ENCODE measurements around the gene VDR.

DNA sequence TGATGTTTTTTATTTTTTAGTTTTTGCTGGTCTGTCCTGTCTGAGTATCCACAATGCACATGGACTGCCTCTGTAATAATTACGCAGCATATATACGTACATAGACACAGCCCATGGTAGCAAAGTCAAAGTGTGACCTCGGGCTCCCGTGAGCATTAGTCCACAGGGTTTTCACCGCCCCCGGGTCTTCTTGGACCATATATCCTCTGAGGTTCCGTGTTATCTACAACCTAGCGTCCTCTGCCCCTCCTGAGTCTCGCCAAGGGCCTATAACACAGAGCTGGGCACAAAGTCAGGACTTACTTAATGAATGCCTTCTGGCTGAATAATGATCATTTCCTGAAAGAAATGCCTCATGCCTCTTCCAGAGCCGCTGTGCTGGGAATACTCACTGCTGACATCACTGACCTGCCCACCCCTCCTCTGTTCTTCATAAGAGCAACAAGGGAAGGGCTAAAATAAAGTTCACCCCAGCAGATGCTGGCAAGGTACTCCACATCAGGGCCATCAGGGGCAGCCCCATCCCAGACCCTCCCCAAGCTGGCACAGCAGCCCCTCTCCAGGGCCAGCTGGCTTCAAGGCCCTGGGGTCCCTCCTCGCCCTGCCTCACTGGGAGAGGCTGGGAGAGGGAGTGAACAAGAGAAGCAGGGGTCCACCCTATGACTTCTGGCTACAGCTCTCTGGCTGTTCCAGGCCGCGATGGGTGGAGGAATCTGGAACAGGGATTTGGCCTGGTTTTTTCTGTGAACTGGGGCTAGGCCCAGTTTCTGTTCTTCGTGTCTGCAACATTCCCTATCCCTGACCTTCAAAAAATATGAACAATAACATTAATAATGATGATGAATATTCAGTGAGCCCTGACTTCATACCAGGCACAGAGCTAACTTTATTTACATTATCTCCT is 93.0 kb downstream of the VDR start:
- no peak for TF ChIP-seq CTCF (IDR thresholded peaks at IDR 0.05)
- TF ChIP-seq POLR2A (IDR thresholded peaks at IDR 0.05), result peak in 1 of 4 donors; percentile 23

Measured in esophagus squamous epithelium (tissue), 4 donors.